Fibroblast of skin of right quadriceps (primary cell): ENCODE results near the gene BAZ2A.
"Not testable (repeated sequence)": the region's sequence is repeated elsewhere in the genome, so short reads cannot be mapped to it uniquely, and the experiment has no call there.

Experiments used
- DNase-seq: peaks from one replicate; pipeline ENCODE4 v3.0.0-alpha.2; 2013

BAZ2A gene

GRCh38 chr12:56593909-56594621 lies 36.1 kb downstream of the BAZ2A start:
- DNase-seq, result peak; percentile 72

GRCh38 chr12:56591961-56592360 lies 38.2 kb downstream of the BAZ2A start:
- peak; percentile 47 for DNase-seq

- no peak for DNase-seq
These were observed 39.0 kb downstream of the BAZ2A start for GRCh38 chr12:56591126-56591525.

GRCh38 chr12:56590237-56590830 lies 39.8 kb downstream of the BAZ2A start:
- DNase-seq, result peak; percentile 26

GRCh38 chr12:56589783-56590182 lies 40.3 kb downstream of the BAZ2A start:
- no peak for DNase-seq

GRCh38 chr12:56585098-56585497 lies 45.0 kb downstream of the BAZ2A start:
- DNase-seq, result no peak

- peak; percentile 45 for DNase-seq
These were observed 48.5 kb downstream of the BAZ2A start for GRCh38 chr12:56581418-56582145.

GRCh38 chr12:56578983-56579546 lies 51.1 kb downstream of the BAZ2A start:
- no peak for DNase-seq

GRCh38 chr12:56577248-56577647 lies 52.9 kb downstream of the BAZ2A start:
- DNase-seq, result not testable (repeated sequence)

- peak; percentile 30 for DNase-seq
These were observed 55.9 kb downstream of the BAZ2A start for GRCh38 chr12:56574210-56574609.

GRCh38 chr12:56572288-56572687 lies 57.8 kb downstream of the BAZ2A start:
- DNase-seq, result no peak

GRCh38 chr12:56571121-56571520 lies 59.0 kb downstream of the BAZ2A start:
- DNase-seq, result peak; percentile 38

- no peak for DNase-seq
These were observed 62.0 kb downstream of the BAZ2A start for GRCh38 chr12:56568146-56568545.

GRCh38 chr12:56565510-56566101 lies 64.5 kb downstream of the BAZ2A start:
- DNase-seq, result peak; percentile 64

- DNase-seq, result no peak
These were observed 79.1 kb downstream of the BAZ2A start for GRCh38 chr12:56551070-56551469.

- no peak for DNase-seq
These were observed 83.4 kb downstream of the BAZ2A start for GRCh38 chr12:56546680-56547079.
